WTC11 (cell line): ENCODE results near the gene CDH13.

Source experiments
- GABPB1 ChIP-seq: sonication (generic); formaldehyde crosslinking; IDR thresholded peaks from 2 replicates; pipeline ENCODE4 v1.8.1; 2023; ENCODE audit warnings: mild to moderate bottlenecking, missing genetic modification reagents
- PRRX2 ChIP-seq: fragments of 250-450 bp; sonication (Bioruptor Pico); IDR thresholded peaks from 2 replicates; pipeline ENCODE4 v1.8.0; 2021; ENCODE audit warnings: mild to moderate bottlenecking
- TF ChIP-seq, protein P1 (sequence below): sonication (generic); formaldehyde crosslinking; IDR thresholded peaks from 2 replicates; pipeline ENCODE4 v1.8.1; 2023; ENCODE audit warnings: mild to moderate bottlenecking, missing genetic modification reagents, moderate library complexity
- TF ChIP-seq, protein P2 (sequence below): sonication (generic); formaldehyde crosslinking; IDR thresholded peaks from 2 replicates; pipeline ENCODE4 v1.8.0; 2023; ENCODE audit warnings: missing genetic modification reagents
- TF ChIP-seq, protein P3 (sequence below): fragments of 200-600 bp; IDR thresholded peaks from 2 replicates; pipeline ENCODE4 v1.8.0; 2022; ENCODE audit warnings: antibody characterized with exemption

DNA sequence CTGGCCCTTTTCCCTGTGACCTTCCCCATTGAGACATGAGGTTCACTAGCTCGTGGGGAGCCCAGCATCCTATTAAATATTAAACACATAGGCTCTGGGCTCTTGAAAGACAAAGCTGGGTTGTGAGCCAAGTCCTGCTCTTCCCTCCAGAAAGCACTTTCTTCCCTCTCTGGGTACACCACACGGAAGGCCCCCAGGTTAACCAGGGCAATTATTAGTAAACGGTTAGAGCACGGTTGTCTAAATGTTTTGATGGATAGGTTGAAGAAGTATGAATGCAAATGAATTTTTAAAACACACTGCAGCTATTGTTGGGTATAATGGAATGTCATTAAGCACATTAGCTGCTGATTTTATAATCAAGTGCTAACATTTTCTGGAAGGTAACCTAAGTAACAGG, 32.7 kb upstream of the CDH13 start:
- TF ChIP-seq PRRX2 (CRISPR knock-in tag) (no peak), GABPB1 (CRISPR knock-in tag) (no peak)
- TF ChIP-seq, protein P1, sequence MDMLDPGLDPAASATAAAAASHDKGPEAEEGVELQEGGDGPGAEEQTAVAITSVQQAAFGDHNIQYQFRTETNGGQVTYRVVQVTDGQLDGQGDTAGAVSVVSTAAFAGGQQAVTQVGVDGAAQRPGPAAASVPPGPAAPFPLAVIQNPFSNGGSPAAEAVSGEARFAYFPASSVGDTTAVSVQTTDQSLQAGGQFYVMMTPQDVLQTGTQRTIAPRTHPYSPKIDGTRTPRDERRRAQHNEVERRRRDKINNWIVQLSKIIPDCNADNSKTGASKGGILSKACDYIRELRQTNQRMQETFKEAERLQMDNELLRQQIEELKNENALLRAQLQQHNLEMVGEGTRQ (CRISPR knock-in tag), result no peak
- TF ChIP-seq, protein P2, sequence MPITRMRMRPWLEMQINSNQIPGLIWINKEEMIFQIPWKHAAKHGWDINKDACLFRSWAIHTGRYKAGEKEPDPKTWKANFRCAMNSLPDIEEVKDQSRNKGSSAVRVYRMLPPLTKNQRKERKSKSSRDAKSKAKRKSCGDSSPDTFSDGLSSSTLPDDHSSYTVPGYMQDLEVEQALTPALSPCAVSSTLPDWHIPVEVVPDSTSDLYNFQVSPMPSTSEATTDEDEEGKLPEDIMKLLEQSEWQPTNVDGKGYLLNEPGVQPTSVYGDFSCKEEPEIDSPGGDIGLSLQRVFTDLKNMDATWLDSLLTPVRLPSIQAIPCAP (CRISPR knock-in tag), result no peak
- TF ChIP-seq, protein P3, sequence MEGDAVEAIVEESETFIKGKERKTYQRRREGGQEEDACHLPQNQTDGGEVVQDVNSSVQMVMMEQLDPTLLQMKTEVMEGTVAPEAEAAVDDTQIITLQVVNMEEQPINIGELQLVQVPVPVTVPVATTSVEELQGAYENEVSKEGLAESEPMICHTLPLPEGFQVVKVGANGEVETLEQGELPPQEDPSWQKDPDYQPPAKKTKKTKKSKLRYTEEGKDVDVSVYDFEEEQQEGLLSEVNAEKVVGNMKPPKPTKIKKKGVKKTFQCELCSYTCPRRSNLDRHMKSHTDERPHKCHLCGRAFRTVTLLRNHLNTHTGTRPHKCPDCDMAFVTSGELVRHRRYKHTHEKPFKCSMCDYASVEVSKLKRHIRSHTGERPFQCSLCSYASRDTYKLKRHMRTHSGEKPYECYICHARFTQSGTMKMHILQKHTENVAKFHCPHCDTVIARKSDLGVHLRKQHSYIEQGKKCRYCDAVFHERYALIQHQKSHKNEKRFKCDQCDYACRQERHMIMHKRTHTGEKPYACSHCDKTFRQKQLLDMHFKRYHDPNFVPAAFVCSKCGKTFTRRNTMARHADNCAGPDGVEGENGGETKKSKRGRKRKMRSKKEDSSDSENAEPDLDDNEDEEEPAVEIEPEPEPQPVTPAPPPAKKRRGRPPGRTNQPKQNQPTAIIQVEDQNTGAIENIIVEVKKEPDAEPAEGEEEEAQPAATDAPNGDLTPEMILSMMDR, result no peak
